HepG2 (cell line): ENCODE results near the gene HDGF. TPM values are rescaled to one million over a fixed set of nuclear protein-coding genes. Genes with fewer than 3 reads are reported as not detected.
A peak's percentile ranks its signal among the peaks of the same experiment; 100 is the strongest.

Source experiments
- AKAP8 ChIP-seq: sonication (generic); formaldehyde crosslinking; IDR thresholded peaks from 2 replicates; pipeline ENCODE4 v1.5.1; 2020; ENCODE audit warnings: mild to moderate bottlenecking, missing genetic modification reagents
- ARNTL ChIP-seq: sonication (generic); formaldehyde crosslinking; IDR thresholded peaks from 2 replicates; pipeline ENCODE4 v1.4.0; 2020; ENCODE audit warnings: mild to moderate bottlenecking, missing genetic modification reagents
- DR1 ChIP-seq: sonication (generic); formaldehyde crosslinking; IDR thresholded peaks from 2 replicates; pipeline ENCODE4 v1.8.0; 2021; ENCODE audit warnings: mild to moderate bottlenecking, missing genetic modification reagents, inconsistent platforms
- MBD4 ChIP-seq: IDR thresholded peaks from 2 replicates; pipeline ENCODE4 v1.6.1; 2012; ENCODE audit warnings: low read length, inconsistent platforms, borderline replicate concordance
- RFX1 ChIP-seq: fragments of 450-650 bp; IDR thresholded peaks from 2 replicates; pipeline ENCODE4 v1.6.1; 2017
- ZNF30 ChIP-seq: sonication (generic); formaldehyde crosslinking; IDR thresholded peaks from 2 replicates; pipeline ENCODE4 v1.5.0; 2020; ENCODE audit warnings: mild to moderate bottlenecking, missing genetic modification reagents
- ZNF34 ChIP-seq: sonication (generic); formaldehyde crosslinking; IDR thresholded peaks from 2 replicates; pipeline ENCODE4 v1.4.0; 2020; ENCODE audit warnings: mild to moderate bottlenecking, missing genetic modification reagents, borderline replicate concordance
- ZNF510 ChIP-seq: sonication (generic); formaldehyde crosslinking; IDR thresholded peaks from 2 replicates; pipeline ENCODE4 v1.4.0; 2020; ENCODE audit warnings: low read depth, mild to moderate bottlenecking, missing genetic modification reagents
- polyA plus RNA-seq, 8 experiments: library from polyadenylated mRNA; depleted of rRNA in 3 of 8; stranded (reverse) in 7 of 8; unstranded in 1 of 8; fragments of >200 nt; fragmentation: Illumina TruSeq in 4 of 8; extraction: Trizol in 4 of 8; gene quantifications; 2 replicates each; pipeline versions ENCODE4 v1.2.1 to v1.2.3, GENCODE V29; 2011 to 2016; ENCODE audit warnings: low read depth in 4 of 8, missing spikeins in 1 of 8, mixed read lengths in 1 of 8; ENCODE audit not compliant: insufficient read depth in 1 of 8
- total RNA-seq, 5 experiments: library from RNA; depleted of rRNA; stranded (reverse); fragments of >200 nt; fragmentation: Illumina TruSeq; extraction: Trizol; gene quantifications; 2 replicates each; pipeline ENCODE4 v1.2.3, GENCODE V29; 2016; ENCODE audit warnings: low read depth in 1 of 5
- TF ChIP-seq, protein P1 (sequence below), 2 experiments: sonication (generic) in 1 of 2; formaldehyde crosslinking in 1 of 2; IDR thresholded peaks; 2 replicates each; pipeline versions ENCODE4 v1.4.0 to v1.6.1; 2018 to 2020; ENCODE audit warnings: missing genetic modification reagents in 2 of 2, borderline replicate concordance in 1 of 2, low read depth in 1 of 2, mild to moderate bottlenecking in 1 of 2, missing biosample characterization in 1 of 2
- TF ChIP-seq, protein P2 (sequence below): sonication (generic); formaldehyde crosslinking; IDR thresholded peaks from 2 replicates; pipeline ENCODE4 v1.5.1; 2020; ENCODE audit warnings: missing genetic modification reagents, mild to moderate bottlenecking, borderline replicate concordance
- TF ChIP-seq, protein P3 (sequence below): sonication (generic); formaldehyde crosslinking; IDR thresholded peaks from 2 replicates; pipeline ENCODE4 v1.8.0; 2022; ENCODE audit warnings: mild to moderate bottlenecking, missing genetic modification reagents, borderline replicate concordance
- TF ChIP-seq, protein P4 (sequence below): IDR thresholded peaks from 2 replicates; pipeline ENCODE4 v1.6.1; 2016
- TF ChIP-seq, protein P5 (sequence below): sonication (generic); formaldehyde crosslinking; IDR thresholded peaks from 2 replicates; pipeline ENCODE4 v1.8.1; 2022; ENCODE audit warnings: low read depth, mild to moderate bottlenecking, missing genetic modification reagents
- TF ChIP-seq, protein P6 (sequence below): sonication (generic); formaldehyde crosslinking; IDR thresholded peaks from 2 replicates; pipeline ENCODE4 v1.5.1; 2020; ENCODE audit warnings: missing genetic modification reagents, mild to moderate bottlenecking, borderline replicate concordance

The HDGF gene
- total and polyA plus RNA-seq, 2 of the 13 experiments (the other 11 are each of a cell fraction or from before 2014, with no cell fraction given), result 156 to 196 TPM

DNA sequence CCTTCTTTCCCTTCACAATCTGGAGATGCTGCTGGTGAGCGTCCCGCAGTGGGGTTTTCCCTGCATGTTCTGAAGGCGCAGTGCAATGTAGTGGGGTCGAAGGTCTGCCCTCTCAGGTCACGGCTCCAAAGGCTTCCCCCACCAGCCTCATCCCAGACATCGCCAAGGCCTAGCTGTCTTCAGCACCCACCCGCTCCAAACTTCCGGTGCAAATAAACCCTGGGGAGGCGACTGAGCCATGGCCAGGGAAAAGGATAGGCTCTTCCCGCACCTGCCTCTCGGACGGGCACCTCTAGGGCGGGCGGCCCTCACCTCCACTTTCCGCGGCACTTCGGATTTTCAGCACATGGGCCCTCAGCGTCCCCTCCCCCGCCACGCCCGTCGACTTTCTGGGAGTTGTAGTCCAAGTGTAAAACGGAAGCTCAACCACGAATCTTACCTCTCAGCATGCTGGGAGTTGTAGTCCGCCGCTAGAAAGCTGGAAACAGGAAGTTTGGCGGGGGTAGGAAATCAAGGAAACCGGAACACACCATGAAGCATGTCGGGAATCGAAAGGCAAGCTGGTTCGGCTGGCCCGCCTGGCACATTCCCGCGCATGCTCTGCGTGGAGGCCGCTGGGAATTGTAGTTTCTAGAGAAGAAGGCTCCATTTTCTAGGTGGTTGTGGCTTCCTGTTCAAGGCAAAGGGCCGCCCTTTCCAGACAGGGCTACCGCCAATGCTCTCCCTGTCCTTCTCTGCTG, 10.6 kb downstream of the HDGF start, which contains the start of gene MRPL24 (continued):
- TF ChIP-seq, protein P1, sequence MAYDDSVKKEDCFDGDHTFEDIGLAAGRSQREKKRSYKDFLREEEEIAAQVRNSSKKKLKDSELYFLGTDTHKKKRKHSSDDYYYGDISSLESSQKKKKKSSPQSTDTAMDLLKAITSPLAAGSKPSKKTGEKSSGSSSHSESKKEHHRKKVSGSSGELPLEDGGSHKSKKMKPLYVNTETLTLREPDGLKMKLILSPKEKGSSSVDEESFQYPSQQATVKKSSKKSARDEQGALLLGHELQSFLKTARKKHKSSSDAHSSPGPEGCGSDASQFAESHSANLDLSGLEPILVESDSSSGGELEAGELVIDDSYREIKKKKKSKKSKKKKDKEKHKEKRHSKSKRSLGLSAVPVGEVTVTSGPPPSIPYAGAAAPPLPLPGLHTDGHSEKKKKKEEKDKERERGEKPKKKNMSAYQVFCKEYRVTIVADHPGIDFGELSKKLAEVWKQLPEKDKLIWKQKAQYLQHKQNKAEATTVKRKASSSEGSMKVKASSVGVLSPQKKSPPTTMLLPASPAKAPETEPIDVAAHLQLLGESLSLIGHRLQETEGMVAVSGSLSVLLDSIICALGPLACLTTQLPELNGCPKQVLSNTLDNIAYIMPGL (CRISPR knock-in tag; IDR thresholded peaks at IDR 0.05; ENCODE audit: borderline replicate concordance in 1 of 2, low read depth in 1 of 2), result peak; percentile 73 to 93
- TF ChIP-seq DR1 (peak; percentile 88), AKAP8 (peak; percentile 83), RFX1 (no peak), ZNF30 (CRISPR knock-in tag) (0 out of 2 replicates have a peak, but pooled peaks have one; percentile 77), ZNF510 (0 out of 2 replicates have a peak, but pooled peaks have one; percentile 70), MBD4 (no peak), ZNF34 (CRISPR knock-in tag) (0 out of 2 replicates have a peak, but pooled peaks have one; percentile 32), ARNTL (CRISPR knock-in tag) (peak; percentile 73; the same call in 1 of the 2 replicates)
- TF ChIP-seq, protein P2, sequence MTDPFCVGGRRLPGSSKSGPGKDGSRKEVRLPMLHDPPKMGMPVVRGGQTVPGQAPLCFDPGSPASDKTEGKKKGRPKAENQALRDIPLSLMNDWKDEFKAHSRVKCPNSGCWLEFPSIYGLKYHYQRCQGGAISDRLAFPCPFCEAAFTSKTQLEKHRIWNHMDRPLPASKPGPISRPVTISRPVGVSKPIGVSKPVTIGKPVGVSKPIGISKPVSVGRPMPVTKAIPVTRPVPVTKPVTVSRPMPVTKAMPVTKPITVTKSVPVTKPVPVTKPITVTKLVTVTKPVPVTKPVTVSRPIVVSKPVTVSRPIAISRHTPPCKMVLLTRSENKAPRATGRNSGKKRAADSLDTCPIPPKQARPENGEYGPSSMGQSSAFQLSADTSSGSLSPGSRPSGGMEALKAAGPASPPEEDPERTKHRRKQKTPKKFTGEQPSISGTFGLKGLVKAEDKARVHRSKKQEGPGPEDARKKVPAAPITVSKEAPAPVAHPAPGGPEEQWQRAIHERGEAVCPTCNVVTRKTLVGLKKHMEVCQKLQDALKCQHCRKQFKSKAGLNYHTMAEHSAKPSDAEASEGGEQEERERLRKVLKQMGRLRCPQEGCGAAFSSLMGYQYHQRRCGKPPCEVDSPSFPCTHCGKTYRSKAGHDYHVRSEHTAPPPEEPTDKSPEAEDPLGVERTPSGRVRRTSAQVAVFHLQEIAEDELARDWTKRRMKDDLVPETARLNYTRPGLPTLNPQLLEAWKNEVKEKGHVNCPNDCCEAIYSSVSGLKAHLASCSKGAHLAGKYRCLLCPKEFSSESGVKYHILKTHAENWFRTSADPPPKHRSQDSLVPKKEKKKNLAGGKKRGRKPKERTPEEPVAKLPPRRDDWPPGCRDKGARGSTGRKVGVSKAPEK (CRISPR knock-in tag), result no peak
- TF ChIP-seq, protein P3, sequence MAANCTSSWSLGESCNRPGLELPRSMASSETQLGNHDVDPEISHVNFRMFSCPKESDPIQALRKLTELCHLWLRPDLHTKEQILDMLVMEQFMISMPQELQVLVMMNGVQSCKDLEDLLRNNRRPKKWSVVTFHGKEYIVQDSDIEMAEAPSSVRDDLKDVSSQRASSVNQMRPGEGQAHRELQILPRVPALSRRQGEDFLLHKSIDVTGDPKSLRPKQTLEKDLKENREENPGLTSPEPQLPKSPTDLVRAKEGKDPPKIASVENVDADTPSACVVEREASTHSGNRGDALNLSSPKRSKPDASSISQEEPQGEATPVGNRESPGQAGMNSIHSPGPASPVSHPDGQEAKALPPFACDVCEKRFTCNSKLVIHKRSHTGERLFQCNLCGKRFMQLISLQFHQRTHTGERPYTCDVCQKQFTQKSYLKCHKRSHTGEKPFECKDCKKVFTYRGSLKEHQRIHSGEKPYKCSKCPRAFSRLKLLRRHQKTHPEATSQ (CRISPR knock-in tag), result no peak; the same call in none of the 2 replicates
- TF ChIP-seq, protein P4, sequence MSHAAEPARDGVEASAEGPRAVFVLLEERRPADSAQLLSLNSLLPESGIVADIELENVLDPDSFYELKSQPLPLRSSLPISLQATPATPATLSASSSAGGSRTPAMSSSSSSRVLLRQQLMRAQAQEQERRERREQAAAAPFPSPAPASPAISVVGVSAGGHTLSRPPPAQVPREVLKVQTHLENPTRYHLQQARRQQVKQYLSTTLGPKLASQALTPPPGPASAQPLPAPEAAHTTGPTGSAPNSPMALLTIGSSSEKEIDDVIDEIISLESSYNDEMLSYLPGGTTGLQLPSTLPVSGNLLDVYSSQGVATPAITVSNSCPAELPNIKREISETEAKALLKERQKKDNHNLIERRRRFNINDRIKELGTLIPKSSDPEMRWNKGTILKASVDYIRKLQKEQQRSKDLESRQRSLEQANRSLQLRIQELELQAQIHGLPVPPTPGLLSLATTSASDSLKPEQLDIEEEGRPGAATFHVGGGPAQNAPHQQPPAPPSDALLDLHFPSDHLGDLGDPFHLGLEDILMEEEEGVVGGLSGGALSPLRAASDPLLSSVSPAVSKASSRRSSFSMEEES (CRISPR knock-in tag), result peak; percentile 18; the same call in 1 of the 2 replicates
- TF ChIP-seq, protein P5, sequence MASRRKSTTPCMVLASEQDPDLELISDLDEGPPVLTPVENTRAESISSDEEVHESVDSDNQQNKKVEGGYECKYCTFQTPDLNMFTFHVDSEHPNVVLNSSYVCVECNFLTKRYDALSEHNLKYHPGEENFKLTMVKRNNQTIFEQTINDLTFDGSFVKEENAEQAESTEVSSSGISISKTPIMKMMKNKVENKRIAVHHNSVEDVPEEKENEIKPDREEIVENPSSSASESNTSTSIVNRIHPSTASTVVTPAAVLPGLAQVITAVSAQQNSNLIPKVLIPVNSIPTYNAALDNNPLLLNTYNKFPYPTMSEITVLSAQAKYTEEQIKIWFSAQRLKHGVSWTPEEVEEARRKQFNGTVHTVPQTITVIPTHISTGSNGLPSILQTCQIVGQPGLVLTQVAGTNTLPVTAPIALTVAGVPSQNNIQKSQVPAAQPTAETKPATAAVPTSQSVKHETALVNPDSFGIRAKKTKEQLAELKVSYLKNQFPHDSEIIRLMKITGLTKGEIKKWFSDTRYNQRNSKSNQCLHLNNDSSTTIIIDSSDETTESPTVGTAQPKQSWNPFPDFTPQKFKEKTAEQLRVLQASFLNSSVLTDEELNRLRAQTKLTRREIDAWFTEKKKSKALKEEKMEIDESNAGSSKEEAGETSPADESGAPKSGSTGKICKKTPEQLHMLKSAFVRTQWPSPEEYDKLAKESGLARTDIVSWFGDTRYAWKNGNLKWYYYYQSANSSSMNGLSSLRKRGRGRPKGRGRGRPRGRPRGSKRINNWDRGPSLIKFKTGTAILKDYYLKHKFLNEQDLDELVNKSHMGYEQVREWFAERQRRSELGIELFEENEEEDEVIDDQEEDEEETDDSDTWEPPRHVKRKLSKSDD (CRISPR knock-in tag), result peak; percentile 54
- TF ChIP-seq, protein P6, sequence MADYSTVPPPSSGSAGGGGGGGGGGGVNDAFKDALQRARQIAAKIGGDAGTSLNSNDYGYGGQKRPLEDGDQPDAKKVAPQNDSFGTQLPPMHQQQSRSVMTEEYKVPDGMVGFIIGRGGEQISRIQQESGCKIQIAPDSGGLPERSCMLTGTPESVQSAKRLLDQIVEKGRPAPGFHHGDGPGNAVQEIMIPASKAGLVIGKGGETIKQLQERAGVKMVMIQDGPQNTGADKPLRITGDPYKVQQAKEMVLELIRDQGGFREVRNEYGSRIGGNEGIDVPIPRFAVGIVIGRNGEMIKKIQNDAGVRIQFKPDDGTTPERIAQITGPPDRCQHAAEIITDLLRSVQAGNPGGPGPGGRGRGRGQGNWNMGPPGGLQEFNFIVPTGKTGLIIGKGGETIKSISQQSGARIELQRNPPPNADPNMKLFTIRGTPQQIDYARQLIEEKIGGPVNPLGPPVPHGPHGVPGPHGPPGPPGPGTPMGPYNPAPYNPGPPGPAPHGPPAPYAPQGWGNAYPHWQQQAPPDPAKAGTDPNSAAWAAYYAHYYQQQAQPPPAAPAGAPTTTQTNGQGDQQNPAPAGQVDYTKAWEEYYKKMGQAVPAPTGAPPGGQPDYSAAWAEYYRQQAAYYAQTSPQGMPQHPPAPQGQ (CRISPR knock-in tag), result peak; percentile 82; the same call in 1 of the 2 replicates
